ENCODE data around the gene CTRB2.
"Not testable (repeated sequence)": the region's sequence is repeated elsewhere in the genome, so short reads cannot be mapped to it uniquely, and the experiment has no call there.

Gene CTRB2

GRCh38 chr16:75206749-75207451 lies at the start of gene CTRB2:
TSS of gene CTRB2 (minus strand) at chr16:75207161. CDS start at chr16:75207141, 20 bp downstream.
- no peak for DNase-seq

GRCh38 chr16:75256059-75256571 lies 49.2 kb upstream of the CTRB2 start:
- no peak for DNase-seq

- no peak for DNase-seq
These were observed 47.4 kb upstream of the CTRB2 start for GRCh38 chr16:75254359-75254837.

GRCh38 chr16:75252946-75253911 lies 46.3 kb upstream of the CTRB2 start:
- no peak for DNase-seq

GRCh38 chr16:75252049-75252864 lies 45.3 kb upstream of the CTRB2 start:
- DNase-seq = no peak

- DNase-seq = no peak
These were observed 44.5 kb upstream of the CTRB2 start, which contains the start of gene BCAR1 for GRCh38 chr16:75251280-75252048. TSS of gene BCAR1 (minus strand) at chr16:75251624. CDS start at chr16:75251482, 142 bp downstream.

GRCh38 chr16:75250809-75251279 lies 43.9 kb upstream of the CTRB2 start:
- no peak for DNase-seq

- no peak for DNase-seq
These were observed 43.3 kb upstream of the CTRB2 start for GRCh38 chr16:75250089-75250808.

- DNase-seq = no peak
These were observed 42.5 kb upstream of the CTRB2 start for GRCh38 chr16:75249441-75249840.

GRCh38 chr16:75248536-75249380 lies 41.8 kb upstream of the CTRB2 start:
- no peak for DNase-seq

GRCh38 chr16:75248142-75248535 lies 41.2 kb upstream of the CTRB2 start:
- no peak for DNase-seq

GRCh38 chr16:75247249-75247648 lies 40.3 kb upstream of the CTRB2 start:
- DNase-seq = no peak

- DNase-seq = no peak
These were observed 39.7 kb upstream of the CTRB2 start for GRCh38 chr16:75246504-75247205.

- DNase-seq = no peak
These were observed 38.1 kb upstream of the CTRB2 start for GRCh38 chr16:75244844-75245758.

GRCh38 chr16:75244225-75244809 lies 37.4 kb upstream of the CTRB2 start:
- DNase-seq = no peak

- DNase-seq = no peak
These were observed 36.8 kb upstream of the CTRB2 start for GRCh38 chr16:75243667-75244224.

- not testable (repeated sequence) for DNase-seq
These were observed 35.6 kb upstream of the CTRB2 start for GRCh38 chr16:75242436-75243078.
